8988T (cell line): ENCODE data around the gene FAXC.
"Not testable (repeated sequence)": the region's sequence is repeated elsewhere in the genome, so short reads cannot be mapped to it uniquely, and the experiment has no call there.

Source experiments
- DNase-seq: peaks from one replicate; pipeline ENCODE4 v3.0.0; 2011

The FAXC gene

DNA sequence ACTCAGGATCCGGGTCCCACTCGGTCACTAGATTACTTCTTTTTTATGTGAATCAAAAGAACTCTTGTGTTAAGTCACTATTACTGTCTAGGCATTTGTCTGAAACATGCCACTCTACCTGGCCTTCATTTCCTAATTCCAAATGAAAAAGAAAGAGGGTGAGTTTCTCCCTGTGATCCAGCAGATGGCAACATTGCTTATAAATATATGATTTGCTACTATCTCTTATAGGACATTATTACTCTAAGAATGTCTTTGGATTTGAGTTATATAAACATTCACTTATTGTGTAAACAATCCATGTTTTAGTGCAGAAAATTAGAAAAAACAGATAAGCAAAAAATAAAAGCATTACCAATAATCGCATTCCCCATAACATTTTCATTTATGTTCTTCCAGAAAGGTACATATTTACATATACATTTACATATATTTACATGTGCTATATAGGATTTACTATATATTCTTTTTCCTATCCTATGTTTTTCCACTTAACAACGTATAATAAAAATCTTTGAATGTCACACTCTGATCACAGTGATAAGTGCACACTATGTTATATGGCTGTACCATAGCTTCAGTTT is 66.9 kb downstream of the FAXC start:
- DNase-seq, result no peak

GRCh38 chr6:99276747-99277146 is 72.7 kb downstream of the FAXC start:
- no peak for DNase-seq

DNA sequence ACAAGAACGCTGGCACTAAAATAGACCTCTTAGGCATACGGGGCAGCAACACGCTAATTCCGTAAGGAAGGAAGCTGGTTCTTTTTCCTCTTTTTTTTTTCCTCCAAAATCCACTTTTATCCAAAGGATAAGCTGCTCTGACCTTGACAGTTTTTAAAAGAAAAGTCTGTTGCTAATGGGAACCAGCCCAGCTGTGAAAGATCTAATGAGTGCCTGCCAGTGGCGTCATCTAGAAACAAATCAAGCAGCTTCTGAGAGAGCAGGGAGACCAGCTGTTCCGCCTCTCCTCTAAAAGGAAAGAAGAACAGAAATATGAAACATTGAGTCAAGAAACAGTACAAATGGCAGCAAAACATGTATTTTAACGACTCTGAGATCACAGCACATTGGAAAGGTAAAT is 78.6 kb downstream of the FAXC start:
- DNase-seq, result no peak

DNA sequence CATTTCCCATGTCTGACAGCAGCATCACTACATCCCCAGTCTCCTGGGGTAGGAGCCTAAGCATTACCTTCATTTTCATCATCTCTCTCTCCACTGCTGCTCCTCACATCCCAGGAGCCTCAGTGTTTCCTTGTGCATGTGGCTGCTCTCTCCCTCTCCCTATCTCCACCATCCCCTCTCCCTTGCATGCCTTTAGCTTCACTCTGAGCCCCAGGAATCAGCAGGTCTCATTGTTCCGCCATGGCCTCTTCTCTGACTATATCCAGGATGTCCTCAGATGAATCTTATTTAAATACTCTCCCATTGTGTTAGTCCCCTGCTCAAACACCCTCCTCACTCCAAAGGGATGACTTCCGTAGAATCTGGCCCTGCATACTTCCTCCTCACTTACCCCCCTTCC is 79.4 kb downstream of the FAXC start:
- DNase-seq, result no peak

GRCh38 chr6:99269207-99269606 is 80.3 kb downstream of the FAXC start:
- DNase-seq, result no peak

GRCh38 chr6:99266996-99267395 is 82.5 kb downstream of the FAXC start:
- not testable (repeated sequence) for DNase-seq

GRCh38 chr6:99265447-99265846 is 84.0 kb downstream of the FAXC start:
- DNase-seq, result not testable (repeated sequence)

DNA sequence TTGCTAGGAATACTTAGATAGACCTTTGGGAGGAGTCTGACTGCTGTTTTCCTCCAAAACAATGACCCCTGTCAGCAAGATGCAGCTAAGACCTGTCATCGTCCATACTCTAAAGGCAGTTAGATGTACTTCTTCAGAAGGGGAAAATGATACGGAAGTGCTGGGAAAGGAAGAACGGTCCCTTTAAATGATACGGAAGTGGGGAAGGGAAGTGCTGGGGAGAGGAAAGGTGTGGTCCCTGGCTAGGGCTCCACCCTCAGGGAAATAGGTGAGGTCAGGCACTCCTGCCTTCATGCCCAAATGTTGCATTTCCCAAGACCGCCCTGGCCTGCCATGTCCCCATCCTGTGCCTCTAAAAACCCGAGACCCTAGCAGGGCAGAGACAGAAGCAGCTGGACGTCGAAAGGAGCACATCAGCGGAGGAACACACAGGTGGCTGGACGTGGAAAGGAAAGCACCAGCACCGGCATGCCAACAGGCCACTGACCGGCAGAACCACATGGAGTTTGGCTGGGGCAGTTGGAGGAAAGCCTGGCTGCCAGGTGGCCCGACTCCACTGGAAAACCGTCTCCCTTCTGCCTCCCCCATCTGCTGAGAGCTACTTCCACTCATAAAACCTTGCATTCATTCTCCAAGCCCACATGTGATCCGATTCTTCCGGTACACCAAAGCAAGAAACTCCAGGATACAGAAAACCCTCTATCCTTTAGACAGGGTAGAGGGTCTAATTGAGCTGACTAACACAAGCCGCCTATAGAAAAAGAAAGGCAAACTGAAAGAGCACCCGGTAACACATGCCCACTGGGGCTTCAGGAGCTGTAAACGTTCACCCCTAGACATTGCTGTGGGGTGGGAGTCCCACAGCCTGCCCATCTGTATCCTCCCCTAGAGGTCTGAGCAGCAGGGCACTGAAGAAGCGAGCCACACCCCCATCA is 94.6 kb downstream of the FAXC start:
- no peak for DNase-seq

- no peak for DNase-seq
These were observed 96.2 kb downstream of the FAXC start for GRCh38 chr6:99253271-99253670.

DNA sequence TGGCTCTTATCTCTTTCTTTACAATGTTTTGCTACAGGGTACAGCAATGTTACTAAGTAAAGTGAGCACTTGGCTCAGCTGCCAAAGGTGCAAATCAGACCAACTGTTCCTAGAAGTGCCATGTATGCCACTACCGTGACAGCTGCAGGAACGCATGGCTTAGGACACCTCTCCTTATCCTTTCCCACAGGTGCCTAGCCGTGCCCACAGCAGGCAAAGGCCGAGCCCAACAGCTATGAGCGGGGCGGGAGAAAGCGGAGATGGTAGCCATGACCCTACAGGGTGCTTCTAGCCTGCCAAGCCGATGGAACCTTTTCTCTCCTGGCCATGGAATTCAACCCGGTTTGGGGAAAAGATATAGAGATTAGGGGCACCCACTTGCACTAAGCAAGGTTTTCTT is 97.1 kb downstream of the FAXC start:
- no peak for DNase-seq

DNA sequence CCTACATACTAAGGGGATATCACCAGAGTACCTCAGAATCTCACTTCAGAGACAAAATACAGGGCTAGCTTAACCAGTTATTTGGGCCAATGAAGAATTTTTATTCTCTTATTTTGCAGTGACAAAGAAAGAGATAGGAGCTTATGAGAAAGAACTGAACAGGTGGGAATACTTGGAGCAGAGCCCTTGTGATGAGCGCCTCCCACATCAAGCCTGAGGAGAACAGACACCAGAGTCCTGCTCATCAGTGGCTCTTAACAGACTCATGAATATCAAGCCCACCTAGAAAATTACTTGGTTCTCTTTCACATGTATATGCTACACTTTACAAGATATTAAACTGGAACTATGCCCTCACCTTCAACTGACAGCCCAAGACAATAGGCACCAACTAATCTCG is 99.0 kb downstream of the FAXC start:
- no peak for DNase-seq

DNA sequence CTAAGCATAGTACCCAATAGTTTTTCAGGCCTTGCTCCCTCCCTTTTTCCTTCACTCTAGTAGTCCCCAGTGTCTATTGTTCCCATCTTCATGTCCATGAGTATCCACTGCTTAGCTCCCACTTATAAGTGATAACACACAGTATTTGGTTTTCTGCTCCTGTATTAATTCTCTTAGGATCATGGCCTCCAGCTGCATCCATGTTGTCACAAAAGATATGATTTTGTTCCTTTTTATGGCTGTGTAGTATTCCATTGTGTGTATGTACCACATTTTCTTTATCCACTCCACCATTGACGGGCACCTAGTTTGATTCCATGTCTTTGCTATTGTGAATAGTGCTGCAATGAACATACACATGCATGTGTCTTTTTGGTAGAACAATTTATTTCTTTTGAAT is 102.9 kb downstream of the FAXC start:
- DNase-seq, result no peak

GRCh38 chr6:99241905-99242534 is 107.5 kb downstream of the FAXC start:
- DNase-seq, result peak; percentile 14

- DNase-seq, result no peak
These were observed 113.5 kb downstream of the FAXC start for GRCh38 chr6:99236010-99236409.

DNA sequence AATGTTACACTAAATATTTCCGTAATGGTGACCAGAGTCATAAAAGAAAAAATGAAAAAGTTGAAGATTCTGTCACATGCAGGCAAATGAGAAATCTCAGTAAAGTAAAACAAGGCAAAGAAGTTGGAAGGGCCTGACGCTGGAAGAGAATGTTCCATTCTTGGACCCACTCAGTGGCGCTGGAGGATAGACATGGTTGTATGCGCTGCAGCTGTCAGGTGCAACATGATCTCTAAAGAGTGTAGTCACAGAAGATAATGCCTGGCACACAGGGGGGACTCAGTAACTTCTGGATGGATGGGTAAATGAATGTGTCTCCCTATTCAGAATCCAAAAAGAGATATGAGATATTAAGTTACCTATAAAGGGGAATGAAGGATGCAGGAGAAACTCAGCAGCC is 116.3 kb downstream of the FAXC start:
- DNase-seq, result no peak

- DNase-seq, result no peak
These were observed 117.4 kb downstream of the FAXC start for GRCh38 chr6:99232056-99232455.

DNA sequence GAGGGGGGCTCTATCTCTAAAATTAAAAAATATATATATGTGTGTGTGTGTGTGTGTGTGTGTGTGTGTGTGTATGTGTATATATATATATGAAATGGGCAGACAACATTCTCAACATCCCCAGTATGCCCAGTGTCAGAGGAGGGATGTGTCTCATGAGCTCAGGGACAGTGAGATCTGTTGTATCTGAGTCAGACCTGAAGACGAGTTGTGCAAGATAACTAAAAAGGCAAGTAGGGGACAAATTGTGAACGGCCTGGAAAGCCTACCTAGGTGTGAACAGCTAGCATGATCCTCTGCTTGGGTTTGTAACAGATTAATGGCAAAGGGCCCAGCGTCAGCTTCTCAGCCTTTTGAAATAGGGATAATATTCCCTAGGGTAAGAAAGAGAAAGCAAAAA is 124.3 kb downstream of the FAXC start:
- no peak for DNase-seq
